Osteoblast (primary cell): ENCODE results near the gene EVI5. TPM values are rescaled to one million over a fixed set of nuclear protein-coding genes. Genes with fewer than 3 reads are reported as not detected.

Source experiments
- DNase-seq: peaks from one replicate; pipeline ENCODE4 v3.0.0; 2011; ENCODE audit warnings: low spot score, mixed read lengths; ENCODE audit not compliant: insufficient read length; ENCODE audit errors: missing footprints
- H2AFZ ChIP-seq: 2 replicates; pipeline ENCODE4 v1.6.0; 2011; ENCODE audit warnings: mild to moderate bottlenecking, low read length
- H3K27ac ChIP-seq: 2 replicates; pipeline ENCODE4 v1.5.1; 2011; ENCODE audit warnings: mild to moderate bottlenecking, low read depth, low read length, moderate library complexity
- H3K27me3 ChIP-seq: 2 replicates; pipeline ENCODE4 v1.6.0; 2012; ENCODE audit warnings: mild to moderate bottlenecking, control low read depth, inconsistent platforms, low read length, moderate library complexity; ENCODE audit not compliant: insufficient read depth
- H3K36me3 ChIP-seq: 2 replicates; pipeline ENCODE4 v1.5.1; 2011; ENCODE audit warnings: mild to moderate bottlenecking, low read length, control low read depth, moderate library complexity; ENCODE audit not compliant: insufficient read depth
- H3K4me1 ChIP-seq: 2 replicates; pipeline ENCODE4 v1.5.1; 2011; ENCODE audit warnings: mild to moderate bottlenecking, low read length, control low read depth, moderate library complexity; ENCODE audit not compliant: insufficient read depth
- H3K4me2 ChIP-seq: 2 replicates; pipeline ENCODE4 v1.6.0; 2011; ENCODE audit warnings: mild to moderate bottlenecking, low read length; ENCODE audit not compliant: insufficient read depth
- H3K4me3 ChIP-seq: fragments of 200-600 bp; sonication (generic); 3 replicates; pipeline ENCODE4 v1.5.1; 2012; ENCODE audit warnings: mild to moderate bottlenecking, low read length, inconsistent platforms; ENCODE audit not compliant: insufficient read depth
- H3K79me2 ChIP-seq: 2 replicates; pipeline ENCODE4 v1.6.0; 2012; ENCODE audit warnings: mild to moderate bottlenecking, low read length, control low read depth, inconsistent platforms; ENCODE audit not compliant: insufficient read depth
- H3K9me3 ChIP-seq: 2 replicates; pipeline ENCODE4 v1.5.1; 2011; ENCODE audit warnings: low read depth, low read length, control low read depth
- H4K20me1 ChIP-seq: 2 replicates; pipeline ENCODE4 v1.6.0; 2012; ENCODE audit warnings: mild to moderate bottlenecking, low read length, control low read depth; ENCODE audit not compliant: insufficient read depth
- total RNA-seq: library from RNA; depleted of rRNA; stranded (reverse); fragments of >200 nt; gene quantifications from 2 replicates; pipeline ENCODE4 v1.2.3, GENCODE V29; 2012
- TF ChIP-seq, protein P1 (sequence below): IDR thresholded peaks from 2 replicates; pipeline ENCODE4 v1.5.1; 2011; ENCODE audit warnings: mild to moderate bottlenecking, low read depth, low read length, moderate library complexity; ENCODE audit errors: extremely low read depth

The EVI5 gene
- total RNA-seq, 1 donor = 51.8 TPM

DNA sequence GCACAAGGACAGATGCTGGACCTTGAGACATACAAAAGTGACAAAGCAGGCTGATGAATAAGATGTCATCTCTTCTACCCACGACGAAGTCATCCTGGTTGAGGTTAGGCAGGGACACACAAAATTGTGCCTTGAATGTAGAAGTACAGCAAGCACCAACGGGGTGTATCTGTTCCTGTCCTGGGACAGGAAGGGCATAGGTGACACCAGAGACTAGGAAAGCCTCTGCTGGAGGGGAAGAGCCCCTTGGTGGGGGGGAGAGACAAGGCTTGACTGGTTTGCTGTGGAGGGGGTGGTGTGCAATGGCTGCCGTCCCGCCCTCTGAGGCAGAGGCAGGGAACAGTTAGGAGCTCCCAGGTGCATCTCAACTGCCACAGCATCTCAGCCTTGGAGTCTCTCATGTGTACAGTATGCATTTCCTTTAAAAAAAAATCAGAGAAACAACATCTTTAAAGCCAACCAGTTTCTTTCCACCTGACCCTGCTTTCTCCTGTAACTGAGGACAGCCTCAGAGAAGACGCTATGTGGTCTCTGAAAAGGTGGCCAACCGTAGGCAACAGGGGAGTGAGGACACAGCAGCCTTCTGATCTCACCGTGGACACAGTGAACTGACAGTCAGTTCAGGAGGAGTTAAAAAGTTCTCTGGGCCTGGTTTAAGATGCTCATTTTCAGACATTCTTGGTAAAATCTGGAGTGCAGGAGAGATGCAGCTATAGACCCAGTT is 280.5 kb downstream of the EVI5 start:
- H3K4me2 ChIP-seq = peak overlapping the region; percentile 42
- H3K4me1 ChIP-seq = peaks cover 16% of the 10 kb centered on the region
- no peak overlapping the region for H3K4me3 ChIP-seq
- H3K36me3 ChIP-seq = no peaks in the 10 kb centered on the region
- no peak overlapping the region for H2AFZ ChIP-seq
- H3K27ac ChIP-seq = no peak overlapping the region
- H3K9me3 ChIP-seq = no peaks in the 10 kb centered on the region
- H4K20me1 ChIP-seq = no peaks in the 10 kb centered on the region
- no peaks in the 10 kb centered on the region for H3K27me3 ChIP-seq
- no peaks in the 10 kb centered on the region for H3K79me2 ChIP-seq
- DNase-seq = no peak
- TF ChIP-seq, protein P1, sequence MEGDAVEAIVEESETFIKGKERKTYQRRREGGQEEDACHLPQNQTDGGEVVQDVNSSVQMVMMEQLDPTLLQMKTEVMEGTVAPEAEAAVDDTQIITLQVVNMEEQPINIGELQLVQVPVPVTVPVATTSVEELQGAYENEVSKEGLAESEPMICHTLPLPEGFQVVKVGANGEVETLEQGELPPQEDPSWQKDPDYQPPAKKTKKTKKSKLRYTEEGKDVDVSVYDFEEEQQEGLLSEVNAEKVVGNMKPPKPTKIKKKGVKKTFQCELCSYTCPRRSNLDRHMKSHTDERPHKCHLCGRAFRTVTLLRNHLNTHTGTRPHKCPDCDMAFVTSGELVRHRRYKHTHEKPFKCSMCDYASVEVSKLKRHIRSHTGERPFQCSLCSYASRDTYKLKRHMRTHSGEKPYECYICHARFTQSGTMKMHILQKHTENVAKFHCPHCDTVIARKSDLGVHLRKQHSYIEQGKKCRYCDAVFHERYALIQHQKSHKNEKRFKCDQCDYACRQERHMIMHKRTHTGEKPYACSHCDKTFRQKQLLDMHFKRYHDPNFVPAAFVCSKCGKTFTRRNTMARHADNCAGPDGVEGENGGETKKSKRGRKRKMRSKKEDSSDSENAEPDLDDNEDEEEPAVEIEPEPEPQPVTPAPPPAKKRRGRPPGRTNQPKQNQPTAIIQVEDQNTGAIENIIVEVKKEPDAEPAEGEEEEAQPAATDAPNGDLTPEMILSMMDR = no peak

DNA sequence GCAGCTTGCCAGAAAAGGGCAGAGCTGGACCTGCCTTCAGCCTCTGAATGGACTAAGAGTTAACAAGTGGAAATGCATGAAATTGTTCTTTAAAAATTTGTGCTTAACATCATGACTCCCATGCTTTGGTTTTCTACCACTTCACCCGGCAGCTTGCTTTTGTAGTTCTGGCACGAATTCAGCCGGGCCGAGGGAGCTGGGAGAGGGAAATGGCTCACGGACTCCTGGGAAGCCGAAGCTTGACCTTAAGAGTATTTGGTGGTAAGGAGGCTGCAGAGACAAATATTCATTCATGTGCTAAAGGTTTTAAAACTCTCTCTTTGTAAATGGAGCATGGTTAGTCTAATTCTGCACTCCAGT is 281.0 kb downstream of the EVI5 start:
- no peaks in the 10 kb centered on the region for H3K79me2 ChIP-seq
- no peaks in the 10 kb centered on the region for H3K9me3 ChIP-seq
- DNase-seq = peak; percentile 31
- H3K4me2 ChIP-seq = peak overlapping the region; percentile 42
- peaks cover 16% of the 10 kb centered on the region for H3K4me1 ChIP-seq
- H2AFZ ChIP-seq = peak overlapping the region; percentile 28
- H3K4me3 ChIP-seq = no peak overlapping the region
- H3K27me3 ChIP-seq = no peaks in the 10 kb centered on the region
- no peaks in the 10 kb centered on the region for H3K36me3 ChIP-seq
- H4K20me1 ChIP-seq = no peaks in the 10 kb centered on the region
- H3K27ac ChIP-seq = no peak overlapping the region
- TF ChIP-seq, protein P1 = no peak

DNA sequence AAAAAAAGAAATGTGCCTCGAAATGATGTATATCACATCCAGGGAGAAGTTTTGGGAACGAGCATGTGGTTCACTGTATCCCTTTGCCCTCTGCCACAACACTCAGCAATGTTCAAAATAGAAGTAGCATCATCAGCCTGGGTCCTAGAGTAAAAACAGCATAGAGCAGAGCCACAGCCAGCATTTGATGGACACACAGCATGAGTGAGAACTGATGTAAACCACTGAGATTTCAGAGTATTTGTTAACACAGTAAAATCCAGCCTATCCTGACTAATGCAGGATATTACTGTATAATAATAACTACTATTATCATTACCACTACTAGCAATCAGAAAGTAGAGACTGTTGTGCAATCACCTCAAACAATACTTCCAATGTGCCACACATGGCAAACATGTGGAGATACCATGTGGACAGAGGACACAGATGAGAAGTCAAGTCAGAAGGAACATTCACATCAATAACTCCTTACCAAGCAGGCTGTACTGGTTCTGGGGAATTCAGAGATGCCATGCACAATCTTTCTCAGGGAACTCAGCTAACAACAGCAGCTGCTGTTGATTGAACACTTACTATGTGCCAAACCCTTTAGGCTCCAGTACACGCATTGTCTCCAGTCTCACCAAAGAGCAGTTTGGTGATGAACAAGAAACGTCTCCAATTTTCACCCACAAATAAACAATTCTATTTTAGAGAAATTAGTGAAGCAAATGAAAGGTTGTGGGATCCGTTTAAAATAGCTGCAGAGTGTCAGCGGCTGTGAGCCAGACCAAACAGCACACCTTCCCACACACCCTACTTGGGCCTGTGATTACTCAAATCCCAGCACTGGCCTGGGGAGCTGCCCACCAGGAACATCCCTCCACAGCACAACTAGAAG is 281.6 kb downstream of the EVI5 start:
- no peaks in the 10 kb centered on the region for H3K27me3 ChIP-seq
- H2AFZ ChIP-seq = peak overlapping the region; percentile 28
- H3K4me1 ChIP-seq = peaks cover 16% of the 10 kb centered on the region
- H3K27ac ChIP-seq = no peak overlapping the region
- TF ChIP-seq, protein P1 = no peak
- no peaks in the 10 kb centered on the region for H3K9me3 ChIP-seq
- H3K4me3 ChIP-seq = no peak overlapping the region
- H4K20me1 ChIP-seq = no peaks in the 10 kb centered on the region
- no peaks in the 10 kb centered on the region for H3K79me2 ChIP-seq
- H3K36me3 ChIP-seq = no peaks in the 10 kb centered on the region
- peak; percentile 30 for DNase-seq
- H3K4me2 ChIP-seq = peak overlapping the region; percentile 42

DNA sequence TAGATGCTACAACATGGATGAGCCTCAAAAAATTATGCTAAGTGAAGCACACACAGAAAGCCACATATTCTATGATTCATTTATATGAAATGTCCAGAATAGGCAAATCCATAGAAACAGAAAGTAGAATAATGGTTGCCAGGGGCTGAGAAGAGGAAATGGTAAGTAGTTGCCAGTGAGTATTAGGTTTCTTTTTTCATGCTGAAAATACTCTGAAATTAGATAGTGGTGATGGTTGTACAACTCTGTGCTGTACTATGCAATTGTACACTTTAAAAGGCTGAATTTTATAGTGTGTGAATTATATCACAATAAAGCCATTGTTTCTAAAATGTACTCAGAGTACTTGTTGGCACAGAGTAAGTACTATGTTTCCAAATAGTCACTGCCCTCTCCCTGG is 282.7 kb downstream of the EVI5 start:
- Histone ChIP-seq H2AFZ (no peak overlapping the region), H3K4me1 (peaks cover 16% of the 10 kb centered on the region), H3K27me3 (no peaks in the 10 kb centered on the region), H3K4me2 (peak overlapping the region; percentile 32), H3K4me3 (no peak overlapping the region), H3K36me3 (no peaks in the 10 kb centered on the region), H3K79me2 (no peaks in the 10 kb centered on the region), H3K27ac (peak overlapping the region; percentile 10), H3K9me3 (no peaks in the 10 kb centered on the region), H4K20me1 (no peaks in the 10 kb centered on the region)
- TF ChIP-seq, protein P1 = no peak
- DNase-seq = no peak
